NOMO-1 (cell line): Measurements from ENCODE around the gene SUDS3.

Experiments
- DNase-seq, 2 experiments: peaks; one replicate each; lab custom pipeline; 2025; ENCODE audit not compliant: unreplicated experiment in 2 of 2; lab: John Stamatoyannopoulos, UW

SUDS3 gene

DNA sequence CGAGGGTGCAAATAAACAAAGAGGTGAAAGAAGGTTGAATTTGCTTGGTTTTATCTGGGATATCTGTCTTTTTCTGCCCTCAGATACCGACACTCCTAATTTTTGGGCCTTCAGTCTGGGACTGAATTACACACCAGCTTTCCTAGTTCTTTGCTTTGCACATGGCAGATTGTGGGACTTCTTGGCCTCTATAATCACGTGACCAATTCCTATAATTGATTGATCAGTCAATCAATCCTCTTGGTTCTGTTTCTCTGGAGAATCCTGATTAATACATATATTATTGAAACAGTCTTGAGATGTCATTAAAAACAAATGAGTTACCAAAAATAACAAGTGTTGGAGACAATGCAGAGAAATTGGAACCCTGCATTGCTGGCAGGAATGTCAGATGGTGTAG is 62.7 kb downstream of the SUDS3 start:
- no peak for DNase-seq

DNA sequence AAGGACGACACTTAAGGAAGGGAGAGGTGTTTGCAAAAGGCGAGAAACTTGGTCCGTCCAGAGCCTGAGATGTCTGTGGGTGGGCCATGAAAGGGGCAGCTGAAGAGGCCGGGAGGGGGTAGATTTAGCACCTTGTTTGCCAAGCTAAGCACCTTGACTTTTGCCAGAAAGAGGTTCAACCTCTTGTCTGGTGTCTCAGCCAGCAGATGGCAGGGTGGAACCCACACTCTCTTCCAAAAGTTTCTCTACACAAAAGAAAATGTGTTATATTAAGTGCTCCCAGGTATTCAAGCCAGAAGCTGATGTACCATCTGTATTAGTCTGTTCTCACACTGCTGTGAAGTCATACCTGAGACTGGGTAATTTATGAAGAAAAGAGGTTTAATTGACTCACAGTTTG is 69.9 kb downstream of the SUDS3 start:
- no peak for DNase-seq

DNA sequence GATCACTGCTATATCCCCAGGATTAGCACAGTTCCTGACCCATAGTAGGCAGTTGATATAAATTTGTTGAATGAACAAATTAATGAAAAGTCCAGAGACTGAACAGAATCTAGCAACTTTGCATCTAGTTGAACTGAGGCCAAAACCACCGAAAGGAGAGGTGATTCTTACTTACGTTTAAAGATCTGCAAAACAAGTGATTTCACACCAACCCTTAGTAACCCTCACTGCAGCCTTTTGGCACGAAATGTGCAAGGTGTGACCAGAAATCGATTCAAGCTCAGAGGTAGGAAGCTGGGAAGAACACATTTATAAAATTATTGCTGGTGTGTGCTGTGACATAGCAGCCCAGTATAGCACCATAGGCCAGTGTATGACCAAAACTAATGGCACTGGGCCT is 70.8 kb downstream of the SUDS3 start:
- no peak for DNase-seq

DNA sequence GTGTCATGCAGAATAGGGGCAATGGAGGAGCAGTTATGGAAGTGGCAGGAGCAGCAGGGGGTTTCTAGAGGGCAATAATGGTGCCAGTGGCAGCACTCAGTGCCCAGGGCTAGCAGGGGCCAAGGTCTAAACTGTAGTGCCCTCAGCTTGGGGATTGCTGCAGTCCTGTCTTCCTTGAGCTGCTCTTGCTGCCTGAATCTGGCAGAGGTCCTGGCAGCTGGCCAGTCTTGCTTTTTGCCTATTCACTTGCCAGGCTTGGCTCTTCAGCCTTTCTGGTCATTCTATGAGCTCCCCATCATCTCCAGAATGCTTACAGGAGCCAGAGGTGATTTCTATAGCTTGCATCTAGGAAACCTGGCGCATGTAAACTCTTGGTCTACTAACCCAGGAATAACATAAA is 72.0 kb downstream of the SUDS3 start:
- DNase-seq: no peak

DNA sequence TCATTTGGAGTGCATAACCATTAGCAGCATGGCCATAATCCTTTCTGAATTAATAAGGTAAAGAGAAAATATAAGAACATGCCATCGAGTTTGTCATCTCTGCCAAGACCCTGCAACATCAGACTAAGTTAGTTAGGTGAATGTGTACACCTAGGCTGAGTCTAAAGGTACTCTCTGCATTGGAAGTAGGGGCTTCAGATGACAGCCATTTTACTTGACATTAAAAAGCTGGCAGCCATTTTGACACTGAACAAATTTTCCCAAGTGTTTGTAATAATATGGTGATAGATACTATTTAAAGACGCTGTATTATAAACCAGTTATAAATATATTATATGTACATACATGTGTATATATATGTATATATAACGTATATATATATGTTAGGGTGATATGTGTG is 79.0 kb downstream of the SUDS3 start:
- DNase-seq: no peak

DNA sequence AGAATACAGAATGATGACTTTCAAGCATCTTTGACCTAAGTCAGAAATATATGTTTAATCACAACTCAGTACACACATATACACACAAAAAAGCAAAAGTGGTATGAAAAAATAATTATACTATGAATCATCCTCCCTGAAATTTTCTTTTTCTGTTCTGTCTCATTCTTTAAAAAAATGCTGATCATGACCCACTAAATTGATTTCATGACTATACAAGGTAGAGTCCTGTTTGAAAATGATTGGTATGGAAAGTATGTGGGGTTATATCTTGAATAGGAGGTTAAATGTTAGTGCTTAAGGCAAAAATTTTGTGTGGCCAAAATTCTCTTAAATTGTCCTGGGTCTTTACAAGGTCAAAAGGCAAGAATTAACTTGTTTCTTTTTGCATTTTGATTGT is 80.4 kb downstream of the SUDS3 start:
- no peak for DNase-seq

DNA sequence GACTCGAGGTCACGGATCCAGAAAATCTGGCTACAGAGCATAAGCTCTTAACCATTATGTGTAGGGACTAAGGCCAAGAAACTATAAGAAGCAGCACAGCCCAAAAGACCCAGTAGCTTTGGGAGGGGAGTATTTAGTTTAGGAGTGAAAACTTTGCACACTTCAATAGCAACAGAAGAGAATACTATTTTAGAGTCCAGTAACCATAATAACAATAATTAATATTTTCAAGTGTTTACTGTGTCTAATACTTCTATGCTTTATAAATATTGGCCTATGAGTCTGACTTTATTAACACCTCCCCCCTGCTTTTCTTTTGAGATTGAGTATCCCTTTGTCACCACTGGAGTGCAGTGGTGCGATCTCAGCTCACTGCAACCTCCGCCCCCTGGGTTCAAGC is 82.8 kb downstream of the SUDS3 start:
- no peak for DNase-seq

DNA sequence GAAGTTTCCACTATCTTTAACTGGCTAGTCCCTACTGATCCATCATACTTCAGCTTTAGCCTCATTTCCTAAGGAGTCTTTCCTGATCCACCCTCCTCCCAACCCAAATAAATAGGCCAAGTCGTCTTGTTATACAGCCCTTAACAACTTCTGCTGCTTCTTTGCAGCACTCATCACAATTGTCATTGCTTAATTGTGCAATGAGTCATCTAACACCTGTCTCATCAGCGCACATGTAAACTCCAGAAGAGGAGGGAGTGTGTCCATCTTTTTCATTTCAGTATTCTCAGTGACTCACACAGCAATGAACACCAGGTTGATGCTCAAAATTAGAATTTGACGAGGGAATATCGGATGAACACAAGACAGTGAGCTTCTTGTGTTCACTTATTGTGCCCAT is 87.3 kb downstream of the SUDS3 start:
- DNase-seq: no peak

DNA sequence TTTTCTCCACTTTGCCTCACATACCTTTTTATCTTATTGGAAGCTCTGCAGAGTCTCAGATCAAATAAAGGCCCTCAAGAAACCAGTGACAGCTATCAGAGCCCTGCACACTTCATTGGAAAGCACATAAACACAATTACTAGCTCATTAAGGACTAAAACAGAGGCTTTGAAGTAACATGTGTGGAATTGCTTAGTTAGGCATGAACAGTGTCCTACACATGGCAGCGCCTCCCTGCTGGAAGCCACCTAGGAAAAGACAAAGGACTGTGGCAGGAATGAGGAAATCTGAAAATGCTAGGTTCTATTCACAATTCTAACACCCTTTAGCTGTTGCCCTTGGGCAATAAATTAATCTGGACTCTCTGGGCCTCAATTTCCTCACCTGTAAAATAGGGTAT is 89.4 kb downstream of the SUDS3 start:
- DNase-seq: no peak
